Glomerular visceral epithelial cell (primary cell): ENCODE measurements around the gene EXT2.

ENCODE experiments used
- DNase-seq: peaks from one replicate; pipeline ENCODE4 v3.0.0-alpha.2; 2016; ENCODE audit errors: extremely low spot score

EXT2 gene

GRCh38 chr11:44095506-44096359 lies at the start of gene EXT2:
TSS of gene EXT2 (plus strand) at chr11:44095678. CDS start at chr11:44107713, 12,035 bp downstream.
- peak; percentile 84 for DNase-seq

DNA sequence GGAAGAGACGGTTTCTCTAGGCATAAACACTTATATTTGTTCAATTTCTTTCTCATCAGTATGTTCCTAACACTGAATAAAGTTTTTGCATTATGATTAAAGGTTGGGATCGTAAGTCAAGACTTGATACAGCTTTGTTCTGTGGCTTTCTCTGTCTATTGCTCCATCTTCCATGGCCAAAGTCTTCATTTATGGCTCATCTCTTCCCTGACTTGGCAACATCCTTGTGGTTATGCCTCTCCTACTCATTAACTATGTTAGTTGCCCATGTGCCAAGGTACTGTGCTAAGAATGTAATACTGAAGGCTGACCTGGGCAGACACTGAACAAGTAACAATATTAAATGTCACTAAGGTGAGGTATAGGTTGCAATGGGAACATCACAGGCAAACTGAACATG lies 49.3 kb upstream of the EXT2 start:
- DNase-seq = no peak

- no peak for DNase-seq
Observed at GRCh38 chr11:44047298-44047697, 48.2 kb upstream of the EXT2 start.

GRCh38 chr11:44047931-44048431 lies 47.5 kb upstream of the EXT2 start, which contains the start of gene ACCSL:
TSS of gene ACCSL (plus strand) at chr11:44047981. CDS start at chr11:44048037, 56 bp downstream.
- peak; percentile 5 for DNase-seq

- DNase-seq = no peak
Observed at GRCh38 chr11:44049832-44050231, 45.6 kb upstream of the EXT2 start.

DNA sequence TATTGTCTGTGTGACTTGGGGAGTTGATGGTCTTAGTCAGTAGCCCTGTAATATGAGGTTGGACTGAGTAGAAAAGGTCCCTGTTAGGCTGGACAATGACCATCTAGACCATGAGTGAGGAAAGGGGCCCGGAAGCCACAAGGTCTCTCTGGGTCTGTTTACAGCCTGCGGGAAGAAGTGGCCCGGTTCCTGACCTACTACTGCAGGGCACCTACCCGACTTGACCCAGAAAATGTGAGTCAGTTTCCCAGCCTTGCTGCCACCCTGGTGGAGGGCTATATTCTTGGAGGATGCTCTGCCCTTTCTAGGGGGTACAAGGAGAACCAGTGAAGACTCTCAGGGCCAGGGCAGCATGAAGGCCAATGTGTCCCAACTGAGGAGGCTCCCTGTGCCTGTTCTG lies 44.3 kb upstream of the EXT2 start:
- DNase-seq = no peak

GRCh38 chr11:44057340-44057739 lies 38.1 kb upstream of the EXT2 start:
- DNase-seq = no peak

DNA sequence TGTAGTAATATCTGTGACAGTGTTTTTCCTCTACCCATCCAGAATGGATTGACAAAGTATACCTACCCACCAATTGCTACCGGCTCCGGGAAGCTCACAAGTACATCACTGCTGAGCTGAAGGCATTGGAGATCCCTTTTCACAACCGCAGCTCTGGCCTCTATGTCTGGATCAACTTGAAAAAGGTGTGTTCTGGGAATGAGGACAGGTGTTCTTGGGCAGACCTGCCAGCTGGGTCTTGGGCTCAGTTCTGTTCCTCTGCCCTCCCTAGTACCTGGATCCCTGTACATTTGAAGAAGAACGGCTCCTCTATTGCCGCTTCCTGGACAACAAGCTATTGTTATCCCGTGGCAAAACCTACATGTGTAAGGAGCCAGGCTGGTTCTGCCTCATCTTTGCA lies 37.2 kb upstream of the EXT2 start:
- no peak for DNase-seq

- DNase-seq = no peak
Observed at GRCh38 chr11:44065161-44065661, 30.3 kb upstream of the EXT2 start.

- DNase-seq = peak; percentile 61
Observed at GRCh38 chr11:44065841-44066731, 29.4 kb upstream of the EXT2 start, which contains the start of gene ACCS. TSS of gene ACCS (plus strand) at chr11:44066270. CDS start at chr11:44067628, 1,358 bp downstream.

DNA sequence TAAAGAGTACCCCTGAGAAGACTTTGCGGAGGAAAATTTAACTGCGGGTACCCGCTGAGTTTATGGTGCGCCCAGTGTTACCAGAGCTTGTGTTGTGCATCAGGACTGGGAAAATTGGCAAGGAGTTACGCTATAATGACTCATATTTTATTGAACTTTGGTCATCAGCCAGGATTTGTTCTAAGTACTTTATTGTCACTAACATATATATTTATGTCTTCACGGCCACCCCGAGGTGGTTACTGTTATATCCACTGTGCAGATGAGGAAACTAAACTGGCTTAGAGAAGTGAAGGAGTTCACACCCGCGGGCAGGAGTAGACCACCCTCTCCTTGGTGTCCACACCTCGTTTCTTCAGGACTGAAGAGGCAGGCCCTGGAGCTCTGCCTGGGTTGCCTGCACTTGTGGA lies 28.7 kb upstream of the EXT2 start:
- DNase-seq = no peak

GRCh38 chr11:44067266-44067665 lies 28.2 kb upstream of the EXT2 start:
- DNase-seq = no peak

DNA sequence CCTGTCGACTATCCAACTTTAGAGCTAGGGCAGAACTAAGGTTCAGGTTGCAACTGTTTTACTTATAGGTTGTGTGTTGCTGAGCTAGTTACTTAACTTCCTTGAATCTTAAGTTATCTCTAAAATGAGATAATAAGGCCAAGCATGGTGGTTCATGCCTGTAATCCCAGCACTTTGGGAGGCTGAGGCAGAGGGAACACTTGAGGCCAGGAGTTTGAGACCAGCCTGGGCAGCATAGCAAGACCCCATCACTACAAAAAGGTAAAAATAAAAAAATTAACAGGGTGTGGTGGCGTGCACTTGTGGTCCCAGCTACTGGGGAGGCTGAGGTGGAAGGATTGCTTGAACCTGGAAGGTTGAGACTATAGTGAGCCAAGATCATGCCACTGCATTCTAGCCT lies 27.3 kb upstream of the EXT2 start:
- no peak for DNase-seq

DNA sequence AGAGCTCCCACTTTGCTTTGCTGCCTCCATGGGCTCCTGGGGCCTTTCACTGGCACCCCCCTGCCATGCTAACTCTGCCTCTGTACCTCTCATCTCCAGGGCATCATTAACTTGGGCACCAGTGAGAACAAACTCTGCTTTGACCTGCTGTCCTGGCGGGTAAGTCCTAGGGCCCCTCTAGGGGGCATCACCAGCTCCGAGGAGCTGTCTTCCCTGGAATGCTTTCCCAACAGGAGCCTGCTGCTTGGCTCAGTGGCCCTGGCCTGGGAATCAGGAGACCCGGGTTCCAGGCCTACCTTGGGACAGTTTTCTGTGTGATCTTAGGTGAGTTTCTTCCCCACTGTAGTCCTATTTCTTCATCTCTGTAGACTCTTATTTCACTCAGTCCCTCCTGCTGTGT lies 24.3 kb upstream of the EXT2 start:
- no peak for DNase-seq

DNA sequence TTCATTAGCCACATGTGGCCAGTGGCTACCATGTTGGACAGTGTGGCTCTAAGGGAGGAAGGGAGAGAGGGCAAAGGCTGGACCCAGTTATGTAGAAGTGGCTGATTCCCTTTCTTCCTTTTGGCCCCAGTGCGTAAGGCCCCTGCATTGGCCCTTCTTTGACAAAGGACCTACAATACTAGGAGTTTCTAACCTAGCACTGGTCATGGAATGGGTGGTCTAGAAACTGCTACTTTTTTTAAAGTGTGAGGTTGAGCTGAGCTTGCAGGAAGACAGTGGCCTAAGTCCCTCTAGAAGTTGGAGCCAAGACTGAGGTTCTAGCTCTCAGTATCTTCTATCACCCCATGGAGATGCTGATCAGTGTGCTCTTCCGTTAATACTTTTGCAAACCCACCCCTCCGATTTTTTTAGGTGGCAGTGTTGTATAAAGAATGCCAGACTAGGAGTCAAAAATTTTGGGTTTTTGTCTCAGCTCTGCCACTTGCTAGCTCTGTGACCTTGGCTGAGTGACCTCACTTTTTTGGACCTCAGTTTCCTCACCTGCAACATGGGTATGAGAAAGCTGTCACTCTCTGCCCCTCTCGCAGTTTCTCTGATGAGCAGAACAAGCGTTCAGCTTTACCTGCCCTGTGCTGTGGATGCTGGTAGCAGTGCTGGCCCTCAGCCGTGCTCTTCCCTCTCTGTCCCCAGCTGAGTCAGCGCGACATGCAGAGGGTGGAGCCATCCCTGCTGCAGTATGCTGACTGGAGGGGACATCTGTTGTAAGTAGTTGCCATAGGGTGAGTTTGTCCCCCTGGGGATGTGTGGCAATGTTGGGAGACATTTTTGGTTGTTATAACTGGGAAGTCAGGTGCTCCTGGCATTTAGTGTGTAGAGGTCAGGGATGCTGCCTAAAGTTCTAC lies 22.5 kb upstream of the EXT2 start:
- DNase-seq = no peak

DNA sequence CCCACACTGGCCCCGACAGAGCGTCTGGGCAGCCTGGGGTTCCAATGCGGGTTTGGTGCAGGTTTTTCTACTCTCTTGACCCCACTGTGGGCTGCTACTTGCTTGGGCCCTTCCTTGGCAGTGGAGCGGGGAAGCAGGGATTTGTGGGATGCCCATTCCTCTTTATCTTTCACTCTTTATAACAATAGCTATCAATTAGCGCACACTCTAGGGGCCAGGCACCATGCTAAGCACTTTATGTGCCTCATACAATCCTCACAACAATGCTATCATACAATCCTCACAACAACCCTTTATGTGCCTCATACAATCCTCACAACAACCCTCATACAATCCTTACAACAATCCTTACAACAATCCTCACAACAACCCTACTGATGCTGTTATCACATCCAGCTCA lies 16.7 kb upstream of the EXT2 start:
- DNase-seq = no peak

DNA sequence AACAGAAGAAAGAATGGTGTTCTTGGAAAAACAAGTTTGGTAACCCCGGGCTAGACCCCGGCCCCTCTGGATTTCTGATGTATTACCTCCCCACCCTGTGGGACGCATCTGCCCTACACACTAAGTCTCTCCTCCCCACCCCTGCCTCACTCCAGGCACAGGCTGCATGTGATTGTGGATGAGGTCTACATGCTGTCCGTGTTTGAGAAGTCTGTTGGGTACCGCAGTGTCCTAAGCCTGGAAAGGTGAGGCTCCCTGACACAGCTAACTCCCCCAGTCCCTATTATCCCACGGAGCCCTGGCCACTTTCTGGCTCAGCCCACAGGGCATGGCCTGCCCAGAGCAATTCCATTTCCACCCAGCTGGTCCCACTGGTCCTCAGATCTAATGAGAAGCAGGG lies 16.1 kb upstream of the EXT2 start:
- no peak for DNase-seq

- DNase-seq = no peak
Observed at GRCh38 chr11:44080951-44081350, 14.5 kb upstream of the EXT2 start.

DNA sequence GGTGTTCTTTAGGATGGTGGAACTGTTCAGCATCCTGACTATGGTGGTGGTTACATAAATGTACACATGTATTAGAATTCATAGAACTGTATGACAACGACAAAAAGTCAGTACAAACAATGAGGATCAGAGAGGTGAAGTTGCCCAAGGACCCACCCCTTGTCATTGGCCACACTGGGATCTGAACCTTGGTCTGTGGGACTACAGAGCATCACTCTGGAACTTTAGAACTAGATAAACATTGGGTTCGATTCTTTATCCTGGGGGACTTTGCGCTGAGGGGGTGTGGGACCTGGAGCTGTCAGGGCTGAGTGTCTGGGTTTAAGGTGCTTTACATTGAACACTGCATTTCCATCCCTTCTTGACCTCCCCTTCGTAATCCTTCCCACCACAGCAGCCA lies 12.8 kb upstream of the EXT2 start:
- no peak for DNase-seq

GRCh38 chr11:44083433-44083832 lies 12.0 kb upstream of the EXT2 start:
- no peak for DNase-seq

GRCh38 chr11:44083906-44084305 lies 11.6 kb upstream of the EXT2 start:
- DNase-seq = no peak
